SK-N-SH (cell line): Measurements from ENCODE around the gene QKI. TPM values are rescaled to one million over a fixed set of nuclear protein-coding genes. Genes with fewer than 3 reads are reported as not detected.

Experiments used
- CTCF ChIA-PET: fragments of 300-600, 350-600 bp; formaldehyde crosslinking; extraction: SDS; loops from one replicate; lab custom pipeline; 2021; lab: Yijun Ruan, JAX
- POLR2A ChIA-PET: fragments of 350-600 bp; sonication (Branson Sonifier 250); formaldehyde crosslinking; extraction: SDS; loops from one replicate; lab custom pipeline; 2020; ENCODE audit warnings: antibody characterized with exemption, inconsistent platforms; lab: Yijun Ruan, JAX
- DNase-seq: peaks from one replicate; pipeline ENCODE4 v3.0.0; 2012
- H2AFZ ChIP-seq: fragments of 200-600 bp; sonication (generic); 2 replicates; pipeline ENCODE4 v1.8.1; 2016; ENCODE audit warnings: antibody characterized with exemption, mild to moderate bottlenecking, low read depth
- H3F3A ChIP-seq: fragments of 200-600 bp; sonication (generic); replicated peaks from 2 replicates; pipeline ENCODE3; 2016; ENCODE audit warnings: antibody characterized with exemption, mild to moderate bottlenecking; ENCODE audit not compliant: insufficient read depth
- H3K27ac ChIP-seq, 2 experiments: fragments of 200-500 bp in 1 of 2; fragments of 200-600 bp in 1 of 2; sonication (Bioruptor generic) in 1 of 2; sonication (generic), shearing (Covaris generic) in 1 of 2; 2 replicates each; pipeline versions ENCODE4 v1.5.1 to v1.6.1; 2014 to 2016; ENCODE audit warnings: low read depth in 2 of 2, inconsistent platforms in 1 of 2, low read length in 1 of 2, mild to moderate bottlenecking in 1 of 2, mixed read lengths in 1 of 2
- H3K27me3 ChIP-seq: fragments of 200-600 bp; sonication (generic), shearing (Covaris generic); 2 replicates; pipeline ENCODE4 v1.6.1; 2016; ENCODE audit warnings: mixed run types; ENCODE audit not compliant: insufficient read depth
- H3K36me3 ChIP-seq, 2 experiments: fragments of 200-500 bp in 1 of 2; fragments of 200-600 bp in 1 of 2; sonication (Bioruptor generic) in 1 of 2; sonication (generic) in 1 of 2; replicated peaks in 1 of 2; 2 replicates each; pipeline versions ENCODE3 to v1.5.1; 2014 to 2016; ENCODE audit warnings: low read length in 1 of 2, mild to moderate bottlenecking in 1 of 2; ENCODE audit not compliant: insufficient read depth in 2 of 2, control insufficient read depth in 1 of 2
- H3K4me1 ChIP-seq, 2 experiments: fragments of 200-500 bp in 1 of 2; fragments of 200-600 bp in 1 of 2; sonication (Bioruptor generic) in 1 of 2; sonication (generic), shearing (Covaris generic) in 1 of 2; 2 replicates each; pipeline versions ENCODE4 v1.5.1 to v1.6.1; 2014 to 2016; ENCODE audit warnings: low read depth in 1 of 2, low read length in 1 of 2, mixed run types in 1 of 2; ENCODE audit not compliant: insufficient read depth in 2 of 2, control insufficient read depth in 1 of 2
- H3K4me2 ChIP-seq: fragments of 200-600 bp; sonication (generic), shearing (Covaris generic); 2 replicates; pipeline ENCODE4 v1.6.1; 2017; ENCODE audit warnings: mixed run types
- H3K4me3 ChIP-seq, 2 experiments: fragments of 200-500 bp in 1 of 2; fragments of 200-600 bp in 1 of 2; sonication (Bioruptor generic) in 1 of 2; sonication (generic), shearing (Covaris generic) in 1 of 2; 2 replicates each; pipeline versions ENCODE4 v1.5.1 to v1.8.1; 2014 to 2016; ENCODE audit warnings: low read depth in 2 of 2, inconsistent platforms in 1 of 2, low read length in 1 of 2, mild to moderate bottlenecking in 1 of 2, mixed read lengths in 1 of 2, moderate library complexity in 1 of 2
- H3K79me2 ChIP-seq: fragments of 200-600 bp; sonication (generic); 2 replicates; pipeline ENCODE4 v1.8.1; 2017; ENCODE audit warnings: mild to moderate bottlenecking; ENCODE audit not compliant: insufficient read depth
- H3K9ac ChIP-seq: fragments of 200-600 bp; sonication (generic); 2 replicates; pipeline ENCODE4 v1.6.1; 2017; ENCODE audit warnings: mixed run types
- H3K9me2 ChIP-seq: fragments of 200-600 bp; sonication (generic); 2 replicates; pipeline ENCODE4 v1.6.1; 2017; ENCODE audit warnings: mixed run types
- H3K9me3 ChIP-seq: fragments of 200-600 bp; sonication (generic); 2 replicates; pipeline ENCODE4 v1.6.1; 2017; ENCODE audit warnings: mixed run types, mild to moderate bottlenecking, moderate library complexity
- H4K20me1 ChIP-seq: fragments of 200-600 bp; sonication (generic); 2 replicates; pipeline ENCODE4 v1.6.1; 2017; ENCODE audit warnings: mild to moderate bottlenecking, mixed run types; ENCODE audit not compliant: insufficient read depth
- CTCF ChIP-seq: fragments of 200-600 bp; sonication (generic); IDR thresholded peaks from 2 replicates; pipeline ENCODE4 v1.6.1; 2017; ENCODE audit warnings: antibody characterized with exemption, mild to moderate bottlenecking, moderate library complexity
- ELF1 ChIP-seq: IDR thresholded peaks from 2 replicates; pipeline ENCODE4 v1.4.0; 2012
- EP300 ChIP-seq, 2 experiments: IDR thresholded peaks; 2 replicates each; pipeline versions ENCODE4 v1.4.0 to v1.6.1; 2012; ENCODE audit warnings: borderline replicate concordance in 1 of 2, low read depth in 1 of 2, low read length in 1 of 2
- EZH2phosphoT487 ChIP-seq: fragments of 200-600 bp; sonication (generic); IDR thresholded peaks from 2 replicates; pipeline ENCODE4 v1.6.1; 2017; ENCODE audit warnings: low read depth, mixed run types, mild to moderate bottlenecking, antibody characterized with exemption, moderate library complexity, borderline replicate concordance
- FOSL2 ChIP-seq: IDR thresholded peaks from 2 replicates; pipeline ENCODE4 v1.4.0; 2012; ENCODE audit warnings: low read depth, mild to moderate bottlenecking, moderate library complexity, borderline replicate concordance
- IRF3 ChIP-seq: fragments of 150-350 bp; IDR thresholded peaks from 2 replicates; pipeline ENCODE4 v1.6.1; 2016; ENCODE audit warnings: mild to moderate bottlenecking, low read depth, low read length
- JUND ChIP-seq: IDR thresholded peaks from 2 replicates; pipeline ENCODE4 v1.4.0; 2012
- MAX ChIP-seq: IDR thresholded peaks from 2 replicates; pipeline ENCODE4 v1.4.0; 2012; ENCODE audit warnings: low read depth
- MEF2A ChIP-seq: IDR thresholded peaks from 2 replicates; pipeline ENCODE4 v1.4.0; 2012; ENCODE audit warnings: low read depth, borderline replicate concordance
- MXI1 ChIP-seq: IDR thresholded peaks from 2 replicates; pipeline ENCODE4 v1.6.1; 2012; ENCODE audit warnings: mild to moderate bottlenecking, low read depth, low read length, improper control_type of control experiment
- PBX3 ChIP-seq: IDR thresholded peaks from 2 replicates; pipeline ENCODE4; 2012
- RFX5 ChIP-seq: IDR thresholded peaks from 2 replicates; pipeline ENCODE4 v1.6.1; 2012; ENCODE audit warnings: mild to moderate bottlenecking, improper control_type of control experiment, low read length
- RXRA ChIP-seq: IDR thresholded peaks from 2 replicates; pipeline ENCODE4 v1.4.0; 2012; ENCODE audit warnings: low read depth, mild to moderate bottlenecking, borderline replicate concordance
- SIN3A ChIP-seq: IDR thresholded peaks from 2 replicates; pipeline ENCODE4 v1.6.1; 2012; ENCODE audit warnings: low read depth, mild to moderate bottlenecking, low read length, moderate library complexity, borderline replicate concordance
- SMC3 ChIP-seq: IDR thresholded peaks from 2 replicates; pipeline ENCODE4 v1.6.1; 2012; ENCODE audit warnings: low read depth, low read length, improper control_type of control experiment
- TCF12 ChIP-seq: IDR thresholded peaks from 2 replicates; pipeline ENCODE4 v1.4.0; 2012
- USF1 ChIP-seq: IDR thresholded peaks from 2 replicates; pipeline ENCODE4 v1.4.0; 2012; ENCODE audit warnings: low read depth, borderline replicate concordance
- YY1 ChIP-seq: IDR thresholded peaks from 2 replicates; pipeline ENCODE4 v1.4.0; 2012; ENCODE audit warnings: low read depth, mild to moderate bottlenecking
- WGBS: methylation state at CpG from one replicate; pipeline ENCODE4 v1.1.6; 2017; ENCODE audit warnings: low lambda C conversion rate; 5-methylcytosine and 5-hydroxymethylcytosine counted together
- polyA plus RNA-seq, 3 experiments: library from polyadenylated mRNA; depleted of rRNA; stranded (reverse); fragments of >200 nt; gene quantifications; 2 replicates each; pipeline ENCODE4 v1.2.3, GENCODE V29; 2012

The QKI gene
- polyA plus RNA-seq, 1 of the 3 experiments (the other 2 are of a cell fraction), result 51.1 TPM

GRCh38 chr6:163533443-163533842, 118.9 kb downstream of the QKI start:
- no peak overlapping the region for H3K9ac ChIP-seq
- WGBS, result 14% methylated on average over 2 of the region's 2 CpGs
- no peaks in the 10 kb centered on the region for H3K9me2 ChIP-seq
- H3K4me3 ChIP-seq, result no peak overlapping the region
- peaks cover 6 to 32% of the 10 kb centered on the region in 2 experiments for H3K4me1 ChIP-seq
- H3K27ac ChIP-seq, result peak overlapping the region in 1 of 2 experiments; percentile 68; a peak in 2 of 4 replicates
- H3F3A ChIP-seq, result peaks cover 24% of the 10 kb centered on the region
- H3K27me3 ChIP-seq, result no peaks in the 10 kb centered on the region
- peaks cover 52% of the 10 kb centered on the region for H4K20me1 ChIP-seq
- peak; percentile 61 for TF ChIP-seq JUND
- TF ChIP-seq FOSL2, result peak; percentile 67
- TF ChIP-seq MAX, result peak; percentile 32; the same call in 1 of the 2 replicates
- no peak for TF ChIP-seq YY1
- TF ChIP-seq EP300 (IDR thresholded peaks at IDR 0.05; ENCODE audit: borderline replicate concordance in 1 of 2, low read depth in 1 of 2, low read length in 1 of 2), result peak in 1 of 2 experiments; percentile 14; a peak in 1 of 4 replicates
- no peak for TF ChIP-seq ELF1
- no peak for TF ChIP-seq CTCF
- peak; percentile 76; the same call in 1 of the 2 replicates for TF ChIP-seq TCF12
- peak; percentile 15; the same call in 1 of the 2 replicates for TF ChIP-seq USF1
- TF ChIP-seq RXRA, result peak; percentile 51; the same call in 1 of the 2 replicates
- H3K79me2 ChIP-seq, result peaks cover 93% of the 10 kb centered on the region
- H3K4me2 ChIP-seq, result peak overlapping the region; percentile 2; the same call in 1 of the 2 replicates
- peaks cover 0 to 13% of the 10 kb centered on the region in 2 experiments for H3K36me3 ChIP-seq
- CTCF ChIA-PET, result no interaction called here
- no peak for DNase-seq
- no peak overlapping the region for H2AFZ ChIP-seq
- H3K9me3 ChIP-seq, result no peaks in the 10 kb centered on the region; the same call in 1 of the 2 replicates
- POLR2A ChIA-PET, result no interaction called here

- Histone ChIP-seq H3K79me2 (peaks cover 99% of the 10 kb centered on the region), H3K4me1 (peaks cover 2 to 8% of the 10 kb centered on the region in 2 experiments; a peak in 2 of 4 replicates), H3K4me3 (no peak overlapping the region), H3K27ac (no peak overlapping the region), H3K27me3 (no peaks in the 10 kb centered on the region), H3K9me2 (no peaks in the 10 kb centered on the region), H3K9ac (no peak overlapping the region), H3F3A (peaks cover 8% of the 10 kb centered on the region), H3K36me3 (peaks cover 0 to 16% of the 10 kb centered on the region in 2 experiments), H3K9me3 (no peaks in the 10 kb centered on the region; the same call in 1 of the 2 replicates), H2AFZ (no peak overlapping the region), H4K20me1 (peaks cover 40% of the 10 kb centered on the region), H3K4me2 (no peak overlapping the region)
- ChIA-PET CTCF (interaction anchor here (1.0 kb wide), 1 partner anchor 119 kb away, joined by 3 read pairs; no protein-coding TSS in a partner anchor), POLR2A (no interaction called here)
- DNase-seq, result no peak
- WGBS, result 97% methylated on average over 3 of the region's 3 CpGs
- TF ChIP-seq PBX3 (no peak), SMC3 (no peak), YY1 (no peak), EZH2phosphoT487 (no peak), FOSL2 (peak; percentile 9; the same call in 1 of the 2 replicates), MXI1 (no peak), TCF12 (no peak), MAX (no peak), MEF2A (no peak), EP300 (IDR thresholded peaks at IDR 0.05; ENCODE audit: borderline replicate concordance in 1 of 2, low read depth in 1 of 2, low read length in 1 of 2) (no peak), IRF3 (no peak), SIN3A (no peak), CTCF (no peak), RFX5 (no peak)
Observed at GRCh38 chr6:163536770-163537169, 122.3 kb downstream of the QKI start.
